SK-N-SH (cell line): ENCODE measurements around the gene HRH3. TPM values are rescaled to one million over a fixed set of nuclear protein-coding genes. Genes with fewer than 3 reads are reported as not detected.

Experiments used
- CTCF ChIA-PET: fragments of 300-600, 350-600 bp; formaldehyde crosslinking; extraction: SDS; loops from one replicate; lab custom pipeline; 2021; lab: Yijun Ruan, JAX
- POLR2A ChIA-PET: fragments of 350-600 bp; sonication (Branson Sonifier 250); formaldehyde crosslinking; extraction: SDS; loops from one replicate; lab custom pipeline; 2020; ENCODE audit warnings: antibody characterized with exemption, inconsistent platforms; lab: Yijun Ruan, JAX
- DNase-seq: peaks from one replicate; pipeline ENCODE4 v3.0.0; 2012
- H2AFZ ChIP-seq: fragments of 200-600 bp; sonication (generic); 2 replicates; pipeline ENCODE4 v1.8.1; 2016; ENCODE audit warnings: antibody characterized with exemption, mild to moderate bottlenecking, low read depth
- H3F3A ChIP-seq: fragments of 200-600 bp; sonication (generic); replicated peaks from 2 replicates; pipeline ENCODE3; 2016; ENCODE audit warnings: antibody characterized with exemption, mild to moderate bottlenecking; ENCODE audit not compliant: insufficient read depth
- H3K27ac ChIP-seq, 2 experiments: fragments of 200-500 bp in 1 of 2; fragments of 200-600 bp in 1 of 2; sonication (Bioruptor generic) in 1 of 2; sonication (generic), shearing (Covaris generic) in 1 of 2; 2 replicates each; pipeline versions ENCODE4 v1.5.1 to v1.6.1; 2014 to 2016; ENCODE audit warnings: low read depth in 2 of 2, inconsistent platforms in 1 of 2, low read length in 1 of 2, mild to moderate bottlenecking in 1 of 2, mixed read lengths in 1 of 2
- H3K27me3 ChIP-seq: fragments of 200-600 bp; sonication (generic), shearing (Covaris generic); 2 replicates; pipeline ENCODE4 v1.6.1; 2016; ENCODE audit warnings: mixed run types; ENCODE audit not compliant: insufficient read depth
- H3K36me3 ChIP-seq, 2 experiments: fragments of 200-500 bp in 1 of 2; fragments of 200-600 bp in 1 of 2; sonication (Bioruptor generic) in 1 of 2; sonication (generic) in 1 of 2; replicated peaks in 1 of 2; 2 replicates each; pipeline versions ENCODE3 to v1.5.1; 2014 to 2016; ENCODE audit warnings: low read length in 1 of 2, mild to moderate bottlenecking in 1 of 2; ENCODE audit not compliant: insufficient read depth in 2 of 2, control insufficient read depth in 1 of 2
- H3K4me1 ChIP-seq, 2 experiments: fragments of 200-500 bp in 1 of 2; fragments of 200-600 bp in 1 of 2; sonication (Bioruptor generic) in 1 of 2; sonication (generic), shearing (Covaris generic) in 1 of 2; 2 replicates each; pipeline versions ENCODE4 v1.5.1 to v1.6.1; 2014 to 2016; ENCODE audit warnings: low read depth in 1 of 2, low read length in 1 of 2, mixed run types in 1 of 2; ENCODE audit not compliant: insufficient read depth in 2 of 2, control insufficient read depth in 1 of 2
- H3K4me2 ChIP-seq: fragments of 200-600 bp; sonication (generic), shearing (Covaris generic); 2 replicates; pipeline ENCODE4 v1.6.1; 2017; ENCODE audit warnings: mixed run types
- H3K4me3 ChIP-seq, 2 experiments: fragments of 200-500 bp in 1 of 2; fragments of 200-600 bp in 1 of 2; sonication (Bioruptor generic) in 1 of 2; sonication (generic), shearing (Covaris generic) in 1 of 2; 2 replicates each; pipeline versions ENCODE4 v1.5.1 to v1.8.1; 2014 to 2016; ENCODE audit warnings: low read depth in 2 of 2, inconsistent platforms in 1 of 2, low read length in 1 of 2, mild to moderate bottlenecking in 1 of 2, mixed read lengths in 1 of 2, moderate library complexity in 1 of 2
- H3K79me2 ChIP-seq: fragments of 200-600 bp; sonication (generic); 2 replicates; pipeline ENCODE4 v1.8.1; 2017; ENCODE audit warnings: mild to moderate bottlenecking; ENCODE audit not compliant: insufficient read depth
- H3K9ac ChIP-seq: fragments of 200-600 bp; sonication (generic); 2 replicates; pipeline ENCODE4 v1.6.1; 2017; ENCODE audit warnings: mixed run types
- H3K9me2 ChIP-seq: fragments of 200-600 bp; sonication (generic); 2 replicates; pipeline ENCODE4 v1.6.1; 2017; ENCODE audit warnings: mixed run types
- H3K9me3 ChIP-seq: fragments of 200-600 bp; sonication (generic); 2 replicates; pipeline ENCODE4 v1.6.1; 2017; ENCODE audit warnings: mixed run types, mild to moderate bottlenecking, moderate library complexity
- H4K20me1 ChIP-seq: fragments of 200-600 bp; sonication (generic); 2 replicates; pipeline ENCODE4 v1.6.1; 2017; ENCODE audit warnings: mild to moderate bottlenecking, mixed run types; ENCODE audit not compliant: insufficient read depth
- CTCF ChIP-seq: fragments of 200-600 bp; sonication (generic); IDR thresholded peaks from 2 replicates; pipeline ENCODE4 v1.6.1; 2017; ENCODE audit warnings: antibody characterized with exemption, mild to moderate bottlenecking, moderate library complexity
- ELF1 ChIP-seq: IDR thresholded peaks from 2 replicates; pipeline ENCODE4 v1.4.0; 2012
- EP300 ChIP-seq, 2 experiments: IDR thresholded peaks; 2 replicates each; pipeline versions ENCODE4 v1.4.0 to v1.6.1; 2012; ENCODE audit warnings: borderline replicate concordance in 1 of 2, low read depth in 1 of 2, low read length in 1 of 2
- FOXM1 ChIP-seq: IDR thresholded peaks from 2 replicates; pipeline ENCODE4 v1.4.0; 2012; ENCODE audit warnings: low read depth, mild to moderate bottlenecking
- GATA2 ChIP-seq: sonication (generic); formaldehyde crosslinking; IDR thresholded peaks from 2 replicates; pipeline ENCODE4 v1.5.0; 2020; ENCODE audit warnings: mild to moderate bottlenecking, missing genetic modification reagents
- MEF2A ChIP-seq: IDR thresholded peaks from 2 replicates; pipeline ENCODE4 v1.4.0; 2012; ENCODE audit warnings: low read depth, borderline replicate concordance
- MXI1 ChIP-seq: IDR thresholded peaks from 2 replicates; pipeline ENCODE4 v1.6.1; 2012; ENCODE audit warnings: mild to moderate bottlenecking, low read depth, low read length, improper control_type of control experiment
- NFIC ChIP-seq: IDR thresholded peaks from 2 replicates; pipeline ENCODE4 v1.4.0; 2012; ENCODE audit warnings: borderline replicate concordance
- NRF1 ChIP-seq: IDR thresholded peaks from 2 replicates; pipeline ENCODE4 v1.6.1; 2012; ENCODE audit warnings: low read depth, mild to moderate bottlenecking, low read length
- POLR2AphosphoS5 ChIP-seq: IDR thresholded peaks from 2 replicates; pipeline ENCODE4 v1.6.1; 2012; ENCODE audit warnings: low read depth, low read length
- RAD21 ChIP-seq: IDR thresholded peaks from 2 replicates; pipeline ENCODE4 v1.6.1; 2012; ENCODE audit warnings: mild to moderate bottlenecking, low read length
- RCOR1 ChIP-seq: fragments of 150-350 bp; IDR thresholded peaks from 2 replicates; pipeline ENCODE4 v1.6.1; 2017; ENCODE audit warnings: antibody characterized with exemption, low read length
- RXRA ChIP-seq: IDR thresholded peaks from 2 replicates; pipeline ENCODE4 v1.4.0; 2012; ENCODE audit warnings: low read depth, mild to moderate bottlenecking, borderline replicate concordance
- TAF1 ChIP-seq: IDR thresholded peaks from 2 replicates; pipeline ENCODE4 v1.6.1; 2012; ENCODE audit warnings: low read depth, mild to moderate bottlenecking, low read length, moderate library complexity, borderline replicate concordance
- TCF12 ChIP-seq: IDR thresholded peaks from 2 replicates; pipeline ENCODE4 v1.4.0; 2012
- TEAD4 ChIP-seq: IDR thresholded peaks from 2 replicates; pipeline ENCODE4 v1.4.0; 2012; ENCODE audit warnings: mild to moderate bottlenecking, borderline replicate concordance; ENCODE audit not compliant: insufficient read depth
- WGBS: methylation state at CpG from one replicate; pipeline ENCODE4 v1.1.6; 2017; ENCODE audit warnings: low lambda C conversion rate; 5-methylcytosine and 5-hydroxymethylcytosine counted together
- polyA plus RNA-seq, 3 experiments: library from polyadenylated mRNA; depleted of rRNA; stranded (reverse); fragments of >200 nt; gene quantifications; 2 replicates each; pipeline ENCODE4 v1.2.3, GENCODE V29; 2012
- TF ChIP-seq, protein P1 (sequence below): IDR thresholded peaks from 2 replicates; pipeline ENCODE4 v1.6.1; 2012; ENCODE audit warnings: mild to moderate bottlenecking, low read depth, low read length, moderate library complexity
- TF ChIP-seq, protein P2 (sequence below): fragments of 150-350 bp; IDR thresholded peaks from 2 replicates; pipeline ENCODE4 v1.6.1; 2017; ENCODE audit warnings: antibody characterized with exemption, low read length, low read depth, borderline replicate concordance
- TF ChIP-seq, protein P3 (sequence below): IDR thresholded peaks from 2 replicates; pipeline ENCODE4 v1.4.0; 2012; ENCODE audit warnings: low read depth
- TF ChIP-seq, protein P4 (sequence below): fragments of 150-350 bp; IDR thresholded peaks from 2 replicates; pipeline ENCODE4 v1.6.1; 2016; ENCODE audit warnings: mild to moderate bottlenecking, low read depth, low read length

The HRH3 gene
- polyA plus RNA-seq, 1 of the 3 experiments (the other 2 are of a cell fraction): 0.02 TPM

- no peak overlapping the region for H3K9ac ChIP-seq
- H3K9me2 ChIP-seq: no peaks in the 10 kb centered on the region
- ChIA-PET POLR2A (no interaction called here), CTCF (interaction anchor here (1.0 to 1.3 kb wide), 2 partner anchors 28 to 47 kb away, joined by 3 read pairs; no protein-coding TSS in a partner anchor)
- peak; percentile 82 for DNase-seq
- H3K79me2 ChIP-seq: no peaks in the 10 kb centered on the region
- no peaks in the 10 kb centered on the region for H3K36me3 ChIP-seq
- H3K27ac ChIP-seq: peak overlapping the region in 1 of 2 experiments; percentile 19; a peak in 1 of 4 replicates
- no peak overlapping the region for H3K4me3 ChIP-seq
- H3K4me1 ChIP-seq: peaks cover 0 to 37% of the 10 kb centered on the region in 2 experiments; a peak in 1 of 4 replicates
- H3F3A ChIP-seq: peaks cover 7% of the 10 kb centered on the region
- H3K9me3 ChIP-seq: no peaks in the 10 kb centered on the region
- TF ChIP-seq GATA2 (peak; percentile 99), POLR2AphosphoS5 (no peak), TEAD4 (no peak), MXI1 (peak; percentile 71; the same call in 1 of the 2 replicates), RAD21 (no peak), ELF1 (no peak), EP300 (IDR thresholded peaks at IDR 0.05; ENCODE audit: borderline replicate concordance in 1 of 2, low read depth in 1 of 2, low read length in 1 of 2) (peak in 1 of 2 experiments; percentile 32; a peak in 1 of 4 replicates), RXRA (no peak), RCOR1 (no peak), MEF2A (no peak), TCF12 (no peak), NRF1 (no peak)
- TF ChIP-seq, protein P1, sequence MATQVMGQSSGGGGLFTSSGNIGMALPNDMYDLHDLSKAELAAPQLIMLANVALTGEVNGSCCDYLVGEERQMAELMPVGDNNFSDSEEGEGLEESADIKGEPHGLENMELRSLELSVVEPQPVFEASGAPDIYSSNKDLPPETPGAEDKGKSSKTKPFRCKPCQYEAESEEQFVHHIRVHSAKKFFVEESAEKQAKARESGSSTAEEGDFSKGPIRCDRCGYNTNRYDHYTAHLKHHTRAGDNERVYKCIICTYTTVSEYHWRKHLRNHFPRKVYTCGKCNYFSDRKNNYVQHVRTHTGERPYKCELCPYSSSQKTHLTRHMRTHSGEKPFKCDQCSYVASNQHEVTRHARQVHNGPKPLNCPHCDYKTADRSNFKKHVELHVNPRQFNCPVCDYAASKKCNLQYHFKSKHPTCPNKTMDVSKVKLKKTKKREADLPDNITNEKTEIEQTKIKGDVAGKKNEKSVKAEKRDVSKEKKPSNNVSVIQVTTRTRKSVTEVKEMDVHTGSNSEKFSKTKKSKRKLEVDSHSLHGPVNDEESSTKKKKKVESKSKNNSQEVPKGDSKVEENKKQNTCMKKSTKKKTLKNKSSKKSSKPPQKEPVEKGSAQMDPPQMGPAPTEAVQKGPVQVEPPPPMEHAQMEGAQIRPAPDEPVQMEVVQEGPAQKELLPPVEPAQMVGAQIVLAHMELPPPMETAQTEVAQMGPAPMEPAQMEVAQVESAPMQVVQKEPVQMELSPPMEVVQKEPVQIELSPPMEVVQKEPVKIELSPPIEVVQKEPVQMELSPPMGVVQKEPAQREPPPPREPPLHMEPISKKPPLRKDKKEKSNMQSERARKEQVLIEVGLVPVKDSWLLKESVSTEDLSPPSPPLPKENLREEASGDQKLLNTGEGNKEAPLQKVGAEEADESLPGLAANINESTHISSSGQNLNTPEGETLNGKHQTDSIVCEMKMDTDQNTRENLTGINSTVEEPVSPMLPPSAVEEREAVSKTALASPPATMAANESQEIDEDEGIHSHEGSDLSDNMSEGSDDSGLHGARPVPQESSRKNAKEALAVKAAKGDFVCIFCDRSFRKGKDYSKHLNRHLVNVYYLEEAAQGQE: no peak
- TF ChIP-seq, protein P2, sequence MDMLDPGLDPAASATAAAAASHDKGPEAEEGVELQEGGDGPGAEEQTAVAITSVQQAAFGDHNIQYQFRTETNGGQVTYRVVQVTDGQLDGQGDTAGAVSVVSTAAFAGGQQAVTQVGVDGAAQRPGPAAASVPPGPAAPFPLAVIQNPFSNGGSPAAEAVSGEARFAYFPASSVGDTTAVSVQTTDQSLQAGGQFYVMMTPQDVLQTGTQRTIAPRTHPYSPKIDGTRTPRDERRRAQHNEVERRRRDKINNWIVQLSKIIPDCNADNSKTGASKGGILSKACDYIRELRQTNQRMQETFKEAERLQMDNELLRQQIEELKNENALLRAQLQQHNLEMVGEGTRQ: no peak
- 47% methylated on average over 7 of the region's 7 CpGs for WGBS
- no peak overlapping the region for H2AFZ ChIP-seq
- H3K4me2 ChIP-seq: no peak overlapping the region
- no peaks in the 10 kb centered on the region for H3K27me3 ChIP-seq
- no peaks in the 10 kb centered on the region for H4K20me1 ChIP-seq
Observed at GRCh38 chr20:62232194-62232593, 12.1 kb upstream of the HRH3 start.

GRCh38 chr20:62231292-62231691 is 11.2 kb upstream of the HRH3 start:
- no peak for DNase-seq
- H3K4me1 ChIP-seq: peaks cover 0 to 38% of the 10 kb centered on the region in 2 experiments; a peak in 1 of 4 replicates
- H3K36me3 ChIP-seq: no peaks in the 10 kb centered on the region
- H3F3A ChIP-seq: peaks cover 7% of the 10 kb centered on the region
- no peak overlapping the region for H2AFZ ChIP-seq
- H3K4me3 ChIP-seq: no peak overlapping the region
- H3K27me3 ChIP-seq: no peaks in the 10 kb centered on the region
- no peak overlapping the region for H3K27ac ChIP-seq
- H4K20me1 ChIP-seq: no peaks in the 10 kb centered on the region
- H3K9me3 ChIP-seq: no peaks in the 10 kb centered on the region
- no peaks in the 10 kb centered on the region for H3K9me2 ChIP-seq
- no peak overlapping the region for H3K9ac ChIP-seq
- POLR2A ChIA-PET: no interaction called here
- H3K79me2 ChIP-seq: no peaks in the 10 kb centered on the region
- CTCF ChIA-PET: no interaction called here
- H3K4me2 ChIP-seq: no peak overlapping the region
- WGBS: no CpG with 5 or more reads among the region's 6 CpGs
- TF ChIP-seq, protein P3, sequence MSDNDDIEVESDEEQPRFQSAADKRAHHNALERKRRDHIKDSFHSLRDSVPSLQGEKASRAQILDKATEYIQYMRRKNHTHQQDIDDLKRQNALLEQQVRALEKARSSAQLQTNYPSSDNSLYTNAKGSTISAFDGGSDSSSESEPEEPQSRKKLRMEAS: no peak
- TF ChIP-seq, protein P2: no peak
- TF ChIP-seq NFIC (no peak), TAF1 (no peak), EP300 (IDR thresholded peaks at IDR 0.05; ENCODE audit: borderline replicate concordance in 1 of 2, low read depth in 1 of 2, low read length in 1 of 2) (no peak), RCOR1 (no peak), CTCF (no peak), FOXM1 (no peak), RAD21 (no peak), RXRA (no peak)
- TF ChIP-seq, protein P4, sequence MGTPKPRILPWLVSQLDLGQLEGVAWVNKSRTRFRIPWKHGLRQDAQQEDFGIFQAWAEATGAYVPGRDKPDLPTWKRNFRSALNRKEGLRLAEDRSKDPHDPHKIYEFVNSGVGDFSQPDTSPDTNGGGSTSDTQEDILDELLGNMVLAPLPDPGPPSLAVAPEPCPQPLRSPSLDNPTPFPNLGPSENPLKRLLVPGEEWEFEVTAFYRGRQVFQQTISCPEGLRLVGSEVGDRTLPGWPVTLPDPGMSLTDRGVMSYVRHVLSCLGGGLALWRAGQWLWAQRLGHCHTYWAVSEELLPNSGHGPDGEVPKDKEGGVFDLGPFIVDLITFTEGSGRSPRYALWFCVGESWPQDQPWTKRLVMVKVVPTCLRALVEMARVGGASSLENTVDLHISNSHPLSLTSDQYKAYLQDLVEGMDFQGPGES: no peak
